ENCODE measurements around the gene PRMT1. TPM values are rescaled to one million over a fixed set of nuclear protein-coding genes. Genes with fewer than 3 reads are reported as not detected.

Gene PRMT1
- total RNA-seq, 1 experiment from 2014 or later: 385 TPM

GRCh38 chr19:49658139-49658517 is 18.9 kb upstream of the PRMT1 start:
- Histone ChIP-seq H3K9me3 (replicated peaks) (no peaks in the 10 kb centered on the region), H3K4me1 (no peaks in the 10 kb centered on the region), H3K36me3 (peaks cover 56% of the 10 kb centered on the region), H3K27ac (no peak overlapping the region), H3K27me3 (no peaks in the 10 kb centered on the region), H3K4me3 (no peak overlapping the region)
- no peak for DNase-seq

DNA sequence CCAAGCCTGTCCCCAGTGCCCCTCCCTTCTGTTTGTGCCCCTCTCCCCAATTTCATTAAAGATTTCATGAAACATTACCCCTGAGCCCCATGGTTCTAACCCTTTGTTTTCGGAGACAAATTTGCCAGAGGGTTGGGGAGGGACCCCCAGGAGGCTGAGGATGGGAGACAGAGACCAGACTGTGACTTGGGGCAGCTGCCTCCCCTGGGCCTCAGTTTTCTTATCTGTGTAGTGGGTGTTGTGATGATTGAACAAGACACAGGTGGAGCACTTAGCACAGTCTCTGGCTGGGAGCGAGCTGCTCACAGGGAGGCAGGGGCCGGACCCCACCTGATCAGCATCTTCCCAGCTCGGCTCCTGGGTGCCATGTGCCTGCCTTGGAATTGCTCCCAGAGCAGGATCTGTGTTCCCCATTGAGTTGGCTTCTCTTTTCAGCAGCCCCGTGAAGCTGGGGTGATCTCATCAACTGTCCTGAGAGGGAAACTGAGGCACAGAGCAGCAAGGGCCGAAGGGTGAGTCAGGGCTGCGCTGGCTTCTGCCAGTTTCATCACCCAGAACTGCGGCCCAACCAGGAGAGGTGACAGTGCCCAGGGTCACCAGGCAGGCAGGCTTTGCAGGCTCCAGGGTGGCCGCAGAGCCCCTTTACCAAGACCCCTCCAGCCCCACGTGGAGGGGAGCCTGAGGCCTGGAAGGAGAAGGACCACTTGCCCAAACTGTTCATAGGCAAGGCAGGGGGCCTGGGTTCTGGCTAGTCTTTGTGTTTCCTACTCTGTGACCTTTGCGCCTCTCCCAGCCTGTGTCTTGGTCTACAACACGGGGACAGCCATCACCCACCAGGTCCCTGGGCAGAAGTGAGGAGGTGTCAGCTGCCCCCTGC is 18.3 kb upstream of the PRMT1 start:
- Histone ChIP-seq H3K27ac (no peak overlapping the region), H3K4me3 (no peak overlapping the region), H3K36me3 (peaks cover 52% of the 10 kb centered on the region), H3K9me3 (replicated peaks) (no peaks in the 10 kb centered on the region), H3K27me3 (no peaks in the 10 kb centered on the region), H3K4me1 (0 out of 2 replicates have a peak, but pooled peaks cover under 1% of the 10 kb centered on the region)
- DNase-seq: no peak

GRCh38 chr19:49660338-49660961 is 16.6 kb upstream of the PRMT1 start:
- H3K27ac ChIP-seq: no peak overlapping the region
- H3K4me3 ChIP-seq: no peak overlapping the region
- no peak for DNase-seq
- H3K36me3 ChIP-seq: peaks cover 37% of the 10 kb centered on the region
- no peaks in the 10 kb centered on the region for H3K27me3 ChIP-seq
- H3K9me3 ChIP-seq (replicated peaks): no peaks in the 10 kb centered on the region
- 0 out of 2 replicates have a peak, but pooled peaks cover 3% of the 10 kb centered on the region for H3K4me1 ChIP-seq

GRCh38 chr19:49662011-49662410 is 15.1 kb upstream of the PRMT1 start:
- no peak overlapping the region for H3K27ac ChIP-seq
- no peak overlapping the region for H3K4me3 ChIP-seq
- no peaks in the 10 kb centered on the region for H3K27me3 ChIP-seq
- no peak for DNase-seq
- peaks cover 35% of the 10 kb centered on the region for H3K36me3 ChIP-seq
- H3K9me3 ChIP-seq (replicated peaks): no peaks in the 10 kb centered on the region
- 0 out of 2 replicates have a peak, but pooled peaks cover 3% of the 10 kb centered on the region for H3K4me1 ChIP-seq

DNA sequence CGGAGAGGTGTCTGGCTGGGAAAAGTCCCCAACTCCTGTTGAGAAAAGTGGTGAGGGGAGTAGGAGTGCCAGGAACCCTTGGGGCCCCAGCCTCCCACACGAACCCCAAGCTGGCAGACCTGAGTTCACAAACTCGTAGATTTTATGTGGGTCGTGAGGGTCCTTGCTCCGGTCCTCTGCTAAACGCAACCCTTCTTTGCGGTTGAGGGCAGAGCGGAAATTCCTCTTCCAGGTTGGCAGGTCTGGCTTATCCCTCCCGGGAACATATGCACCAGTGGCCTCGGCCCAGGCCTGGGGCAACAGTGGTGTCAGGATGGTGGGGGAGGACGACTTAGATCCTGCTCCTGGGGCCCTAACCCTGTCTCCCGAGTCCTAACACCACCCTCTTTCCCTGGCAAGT is 13.8 kb upstream of the PRMT1 start:
- no peak for DNase-seq
- Histone ChIP-seq H3K27me3 (no peaks in the 10 kb centered on the region), H3K4me3 (no peak overlapping the region), H3K9me3 (replicated peaks) (no peaks in the 10 kb centered on the region), H3K4me1 (0 out of 2 replicates have a peak, but pooled peaks cover 3% of the 10 kb centered on the region), H3K36me3 (peaks cover 27% of the 10 kb centered on the region), H3K27ac (no peak overlapping the region)

DNA sequence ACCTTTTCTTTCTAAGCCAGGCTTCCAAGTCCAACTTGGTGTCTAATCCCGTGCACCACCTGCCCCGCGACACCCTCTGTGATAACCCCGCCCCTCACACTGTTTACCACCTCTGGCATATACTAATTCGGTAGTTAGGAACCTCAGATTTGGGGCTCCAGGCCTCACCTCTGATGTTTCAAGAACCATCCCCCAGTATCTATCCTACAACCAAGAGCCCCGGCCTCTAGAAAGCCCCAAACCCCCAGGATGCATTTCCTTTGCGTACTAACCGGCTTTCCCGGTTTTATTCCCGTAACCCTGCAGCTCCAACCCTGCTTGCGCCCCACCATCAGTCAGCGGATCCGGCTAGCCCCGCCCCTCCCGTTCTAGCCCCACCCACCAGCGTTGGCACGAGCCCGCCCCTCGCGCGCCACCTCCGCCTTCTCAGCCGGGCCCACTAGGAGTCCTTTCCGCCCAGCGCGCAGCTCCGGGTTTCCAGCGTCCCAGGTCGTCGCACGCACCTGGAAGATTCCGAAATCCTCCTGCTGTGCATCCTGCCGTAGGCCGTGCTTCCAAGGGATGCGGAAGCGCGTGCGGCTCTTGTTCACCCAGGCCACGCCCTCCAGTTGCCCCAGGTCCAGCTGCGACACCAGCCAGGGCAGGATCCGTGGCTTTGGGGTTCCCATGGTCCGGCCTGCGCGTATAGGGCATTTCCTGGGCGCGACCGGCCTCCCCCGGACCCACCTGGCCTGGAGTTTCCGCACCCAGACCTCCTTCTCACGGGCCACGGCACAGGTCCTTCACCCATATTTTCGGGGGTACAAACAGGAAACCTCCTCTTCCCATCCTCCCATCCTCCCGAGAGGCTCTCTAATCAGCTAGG is 12.7 kb upstream of the PRMT1 start:
- Histone ChIP-seq H3K36me3 (peaks cover 18% of the 10 kb centered on the region), H3K27ac (peak overlapping the region; percentile 26; the same call in 1 of the 2 replicates)

GRCh38 chr19:49665036-49665350 is 12.1 kb upstream of the PRMT1 start:
- Histone ChIP-seq H3K27me3 (no peaks in the 10 kb centered on the region), H3K36me3 (peaks cover 12% of the 10 kb centered on the region), H3K27ac (peak overlapping the region; percentile 26; the same call in 1 of the 2 replicates), H3K4me3 (peak overlapping the region; percentile 70), H3K9me3 (replicated peaks) (no peaks in the 10 kb centered on the region), H3K4me1 (0 out of 2 replicates have a peak, but pooled peaks cover 3% of the 10 kb centered on the region)
- no peak for DNase-seq

More for the DNA sequence above, 12.7 kb upstream of the PRMT1 start:
- Histone ChIP-seq H3K27me3 (no peaks in the 10 kb centered on the region), H3K4me1 (0 out of 2 replicates have a peak, but pooled peaks cover 3% of the 10 kb centered on the region), H3K9me3 (replicated peaks) (no peaks in the 10 kb centered on the region), H3K4me3 (peak overlapping the region; percentile 70)
- peak; percentile 88 to 89 for DNase-seq

DNA sequence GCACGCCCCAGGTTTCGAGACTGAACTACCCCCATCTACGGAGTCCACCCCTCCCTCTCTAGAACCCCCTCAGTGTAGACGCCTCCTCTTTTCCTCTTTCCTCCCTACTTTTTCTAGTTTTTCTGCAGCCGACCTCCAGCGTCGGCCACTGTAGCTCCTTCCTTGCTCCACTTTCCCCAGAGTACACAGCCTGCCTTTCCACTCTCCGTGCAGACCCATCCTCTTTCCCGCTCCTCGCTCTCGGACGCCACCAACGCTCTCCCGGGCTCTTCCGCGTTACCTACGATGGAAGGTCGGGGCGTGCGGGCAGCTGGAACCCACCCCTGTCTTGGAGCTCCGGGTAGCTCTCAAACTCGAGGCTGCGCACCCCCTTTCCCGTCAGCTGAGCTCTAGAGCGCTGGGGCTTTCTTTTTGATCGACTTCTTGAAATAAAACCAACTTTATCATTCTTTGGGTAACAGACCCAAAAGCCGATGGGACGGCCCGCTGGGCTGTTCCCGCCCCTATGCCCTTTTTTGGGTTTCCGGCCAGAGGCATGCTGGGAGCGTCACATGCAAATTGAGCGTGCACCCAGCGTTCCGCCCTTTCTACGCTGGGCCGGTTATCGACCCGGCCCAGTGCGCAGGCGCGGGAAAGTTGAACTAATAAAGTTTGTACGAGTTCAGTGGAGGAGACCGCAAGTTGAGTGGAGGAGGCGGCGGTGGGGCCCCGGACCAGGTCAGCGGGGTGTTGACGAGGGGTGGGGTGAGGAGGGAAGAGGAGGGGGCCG is 11.5 kb upstream of the PRMT1 start, which contains the start of the genes BCL2L12 and IRF3:
Gene BCL2L12 (plus strand): TSS at position 583 of the 769 bp plus-strand sequence. CDS start 760 bp downstream, outside the sequence.
Gene IRF3 (minus strand): TSS at position 507 of the 769 bp plus-strand sequence. CDS start 1,019 bp downstream, outside the sequence.
- peaks cover 9% of the 10 kb centered on the region for H3K36me3 ChIP-seq
- no peaks in the 10 kb centered on the region for H3K27me3 ChIP-seq
- peak; percentile 96 to 97 for DNase-seq
- H3K27ac ChIP-seq: peak within 1 kb of the TSS; percentile 26; the same call in 1 of the 2 replicates
- H3K4me1 ChIP-seq: 0 out of 2 replicates have a peak, but pooled peaks cover 3% of the 10 kb centered on the region
- H3K9me3 ChIP-seq (replicated peaks): no peaks in the 10 kb centered on the region
- peak within 1 kb of the TSS; percentile 70 for H3K4me3 ChIP-seq

DNA sequence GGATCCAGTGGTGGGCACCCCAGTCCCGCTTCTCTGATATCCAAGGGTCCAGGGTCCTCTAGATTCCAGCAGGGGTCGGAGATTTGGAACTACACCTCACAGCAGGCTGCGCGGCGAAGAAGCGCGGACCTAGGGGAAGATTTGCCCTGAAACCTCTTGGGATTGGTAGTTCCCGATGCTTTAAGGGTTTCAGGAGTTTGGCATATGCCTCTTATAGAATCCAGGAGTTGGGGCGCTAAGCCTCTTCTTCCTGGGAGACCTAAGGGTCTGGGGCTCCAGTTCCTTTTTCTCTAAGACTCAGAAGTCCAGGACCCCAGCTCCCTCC is 11.0 kb upstream of the PRMT1 start:
- peak overlapping the region; percentile 26; the same call in 1 of the 2 replicates for H3K27ac ChIP-seq
- peaks cover 8% of the 10 kb centered on the region for H3K36me3 ChIP-seq
- H3K27me3 ChIP-seq: no peaks in the 10 kb centered on the region
- peak overlapping the region; percentile 70 for H3K4me3 ChIP-seq
- H3K9me3 ChIP-seq (replicated peaks): no peaks in the 10 kb centered on the region
- DNase-seq: no peak
- 0 out of 2 replicates have a peak, but pooled peaks cover 3% of the 10 kb centered on the region for H3K4me1 ChIP-seq

DNA sequence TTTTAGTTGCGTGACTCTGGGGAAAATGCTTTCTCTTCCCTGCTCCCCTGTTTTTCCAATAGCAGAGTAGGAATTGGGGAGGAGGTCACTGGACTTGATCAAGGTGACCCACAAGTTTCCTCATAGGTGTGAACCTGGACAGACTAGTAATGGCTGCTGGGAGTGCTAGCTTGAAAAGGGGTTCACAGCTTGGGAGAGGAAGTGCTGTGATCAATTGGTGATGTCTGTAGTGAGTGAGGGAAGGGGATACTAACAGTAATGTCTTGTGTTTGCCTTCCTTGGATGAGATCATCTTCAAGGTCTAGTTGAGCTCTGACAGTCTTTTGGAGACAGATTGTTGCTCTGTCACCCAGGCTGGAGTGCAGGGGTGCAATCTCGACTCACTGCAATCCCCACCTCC is 9.6 kb upstream of the PRMT1 start:
- Histone ChIP-seq H3K27ac (no peak overlapping the region), H3K27me3 (no peaks in the 10 kb centered on the region), H3K9me3 (replicated peaks) (no peaks in the 10 kb centered on the region), H3K36me3 (peaks cover 3% of the 10 kb centered on the region), H3K4me3 (no peak overlapping the region), H3K4me1 (0 out of 2 replicates have a peak, but pooled peaks cover 3% of the 10 kb centered on the region)
- DNase-seq: no peak

- DNase-seq: no peak
- H3K27me3 ChIP-seq: no peaks in the 10 kb centered on the region
- H3K9me3 ChIP-seq (replicated peaks): no peaks in the 10 kb centered on the region
- H3K4me1 ChIP-seq: no peaks in the 10 kb centered on the region
- H3K4me3 ChIP-seq: no peak overlapping the region
- H3K36me3 ChIP-seq: peaks cover 3% of the 10 kb centered on the region
- no peak overlapping the region for H3K27ac ChIP-seq
These were observed 7.6 kb upstream of the PRMT1 start for GRCh38 chr19:49669516-49669915.

- Histone ChIP-seq H3K27me3 (no peaks in the 10 kb centered on the region), H3K4me1 (no peaks in the 10 kb centered on the region), H3K36me3 (peaks cover 3% of the 10 kb centered on the region), H3K4me3 (no peak overlapping the region), H3K27ac (no peak overlapping the region), H3K9me3 (replicated peaks) (no peaks in the 10 kb centered on the region)
- DNase-seq: peak; percentile 65 to 72
These were observed 4.7 kb upstream of the PRMT1 start for GRCh38 chr19:49672131-49672919.

DNA sequence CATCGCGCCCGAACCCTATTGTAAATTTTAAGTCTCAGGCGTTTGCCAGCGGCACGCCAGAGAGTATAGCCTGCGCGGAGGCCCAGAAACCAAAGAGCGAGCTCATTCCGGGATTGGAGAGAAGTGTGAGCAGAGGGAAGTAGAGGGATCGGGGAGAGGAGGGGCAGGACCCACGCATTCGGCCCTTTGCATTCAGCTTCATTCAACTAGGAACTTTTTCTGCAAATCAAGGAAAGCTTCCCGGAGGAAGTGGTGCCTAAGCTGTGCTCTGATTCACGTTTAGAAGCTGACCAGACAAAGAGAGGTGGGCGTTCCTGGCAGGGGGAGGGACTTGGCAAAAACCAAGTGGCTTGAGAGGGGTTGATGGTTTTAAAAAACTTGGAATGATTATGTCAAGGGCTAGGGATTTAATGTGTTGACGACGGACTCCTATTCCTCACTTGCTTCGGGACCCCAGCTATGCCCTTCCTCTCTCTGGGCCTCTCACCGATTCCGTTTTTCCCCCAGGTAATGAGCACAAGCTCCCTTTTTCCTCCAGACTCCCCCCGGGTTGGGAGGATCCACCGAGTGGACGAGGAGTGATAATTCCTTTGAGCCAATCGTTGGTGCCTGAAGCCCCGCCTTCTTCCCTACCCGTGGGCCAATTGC is 811 bp upstream of the PRMT1 start:
- Histone ChIP-seq H3K27me3 (no peaks in the 10 kb centered on the region), H3K36me3 (peaks cover 11% of the 10 kb centered on the region), H3K9me3 (replicated peaks) (no peaks in the 10 kb centered on the region), H3K4me3 (peak overlapping the region; percentile 94), H3K4me1 (peaks cover 18% of the 10 kb centered on the region), H3K27ac (peak overlapping the region; percentile 98)
- DNase-seq: peak in 1 of 2 experiments; percentile 84

Measured in SJCRH30 (cell line).